GM19099 (cell line): ENCODE data around the gene CHID1.

Experiments used
- POLR2A ChIP-seq: IDR thresholded peaks from 3 replicates; pipeline ENCODE4 v1.6.1; 2011; ENCODE audit warnings: low read depth; ENCODE audit not compliant: insufficient read length; ENCODE audit errors: extremely low read depth

CHID1 gene

DNA sequence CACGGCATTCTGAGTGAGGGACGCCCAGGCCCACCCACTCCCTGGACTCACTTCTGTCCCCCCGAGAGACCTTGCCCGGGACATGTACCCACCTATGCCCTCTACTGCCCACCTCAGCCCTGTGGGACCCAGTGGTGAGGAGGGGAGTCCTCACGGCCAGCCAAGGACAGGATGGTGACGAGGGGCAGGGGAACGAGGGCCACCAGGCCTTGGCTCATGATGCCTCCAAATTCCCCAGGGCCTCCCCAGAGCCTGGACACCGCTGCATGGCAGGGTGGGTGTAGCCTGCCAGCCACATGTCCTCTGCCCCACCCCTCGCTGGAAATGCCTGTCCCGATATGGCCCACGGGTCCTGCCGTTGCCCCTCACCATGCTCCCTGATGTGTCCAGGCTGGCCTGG, 41.8 kb downstream of the CHID1 start:
- TF ChIP-seq POLR2A: no peak

DNA sequence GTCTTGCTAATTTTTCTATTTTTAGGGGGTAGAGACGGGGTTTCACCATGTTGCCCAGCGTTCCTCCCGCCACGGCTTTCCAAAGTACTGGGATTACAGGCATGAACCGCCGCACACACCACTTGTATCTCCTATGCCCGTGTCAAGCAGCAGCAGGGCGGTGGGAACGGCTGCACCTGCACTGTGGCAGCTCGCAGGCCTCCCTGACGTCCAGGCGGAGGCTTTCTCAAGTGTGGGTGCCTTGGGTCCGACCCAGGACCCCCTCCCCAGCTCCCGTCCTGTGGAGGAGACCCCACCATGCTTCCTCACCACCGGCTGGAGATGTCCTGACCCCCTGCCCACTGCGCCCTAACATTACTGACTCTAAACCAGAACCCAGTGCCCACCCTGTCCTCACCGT, 42.2 kb downstream of the CHID1 start:
- no peak for TF ChIP-seq POLR2A

DNA sequence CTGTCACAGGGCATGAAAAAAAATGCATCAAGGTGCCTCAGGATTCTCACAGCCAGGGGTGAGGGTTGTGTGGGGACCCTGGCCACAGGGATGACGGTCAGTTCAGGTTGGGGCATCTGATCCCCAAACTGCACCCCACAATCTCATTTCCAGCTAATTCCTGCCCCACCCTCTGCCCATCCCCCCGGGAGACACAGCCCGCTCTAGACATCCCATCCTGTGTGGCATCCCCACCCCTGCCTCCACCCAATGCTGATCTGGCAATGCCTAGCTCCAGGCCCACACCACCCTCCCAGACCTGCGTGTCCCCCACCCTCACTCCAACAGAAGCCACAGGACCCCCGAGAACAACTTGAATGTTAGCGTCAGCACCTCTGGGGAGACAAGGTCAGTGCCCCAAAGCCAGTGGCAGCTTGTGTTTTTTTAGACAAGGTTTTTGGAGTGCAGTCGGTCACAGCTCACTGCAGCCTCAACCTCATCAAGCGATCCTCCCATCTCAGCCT, 42.7 kb downstream of the CHID1 start:
- TF ChIP-seq POLR2A: no peak

DNA sequence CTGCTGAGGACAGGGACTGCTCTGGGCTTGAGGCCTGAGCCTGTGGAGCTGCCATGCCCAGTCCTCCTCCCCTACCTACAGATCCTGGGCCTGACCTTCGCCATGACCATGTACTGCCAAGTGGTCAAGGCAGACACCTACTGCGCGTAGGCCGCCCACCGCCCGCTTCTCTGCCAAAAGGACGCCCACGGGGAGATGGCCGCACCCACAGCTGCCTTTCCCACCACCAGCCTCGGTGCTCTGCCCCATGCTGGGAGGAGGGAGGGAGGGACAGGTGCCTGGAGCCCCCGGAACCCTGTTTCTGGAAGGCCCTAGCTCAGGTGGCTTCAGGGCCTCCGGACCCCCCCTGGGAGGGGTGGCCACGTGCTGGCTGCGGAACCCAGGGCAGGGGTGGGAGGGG, 44.1 kb downstream of the CHID1 start:
- TF ChIP-seq POLR2A: no peak

DNA sequence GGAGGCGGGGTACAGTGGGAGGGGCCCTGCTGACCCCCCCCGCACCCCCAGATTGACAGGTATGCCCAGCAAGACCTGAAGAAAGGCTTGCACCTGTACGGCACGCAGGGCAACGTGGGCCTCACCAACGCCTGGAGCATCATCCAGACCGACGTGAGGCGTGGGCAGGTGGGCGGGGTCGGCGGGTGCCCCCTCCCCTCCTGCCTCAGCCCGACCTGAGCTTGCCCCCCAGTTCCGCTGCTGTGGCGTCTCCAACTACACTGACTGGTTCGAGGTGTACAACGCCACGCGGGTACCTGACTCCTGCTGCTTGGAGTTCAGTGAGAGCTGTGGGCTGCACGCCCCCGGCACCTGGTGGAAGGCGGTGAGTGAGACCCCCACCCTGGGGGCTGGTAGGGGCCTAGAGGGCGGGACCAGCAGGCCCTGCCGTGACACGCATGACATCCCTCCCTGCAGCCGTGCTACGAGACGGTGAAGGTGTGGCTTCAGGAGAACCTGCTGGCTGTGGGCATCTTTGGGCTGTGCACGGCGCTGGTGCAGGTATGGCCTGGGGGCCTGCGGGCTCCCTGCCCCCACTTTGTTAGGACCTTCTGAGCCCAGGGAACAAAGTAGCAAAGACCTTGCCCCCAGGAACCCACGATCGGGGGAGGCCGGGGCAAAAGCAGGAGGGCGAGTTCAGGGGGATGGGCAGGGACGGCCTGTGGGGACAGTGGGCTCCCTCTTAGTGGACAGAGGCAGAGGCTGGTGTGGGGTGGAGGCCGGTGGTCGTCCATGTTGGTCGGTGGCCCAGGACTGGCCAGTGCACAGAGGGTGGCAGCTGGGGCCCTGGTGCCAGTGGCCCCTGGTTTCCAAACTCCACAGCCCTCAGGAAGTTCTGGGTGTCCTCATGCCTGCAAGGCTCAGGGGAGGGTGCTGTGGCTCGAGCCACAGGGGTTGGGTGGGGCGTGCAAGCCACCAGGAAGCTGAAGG, 44.9 kb downstream of the CHID1 start:
- TF ChIP-seq POLR2A: no peak

DNA sequence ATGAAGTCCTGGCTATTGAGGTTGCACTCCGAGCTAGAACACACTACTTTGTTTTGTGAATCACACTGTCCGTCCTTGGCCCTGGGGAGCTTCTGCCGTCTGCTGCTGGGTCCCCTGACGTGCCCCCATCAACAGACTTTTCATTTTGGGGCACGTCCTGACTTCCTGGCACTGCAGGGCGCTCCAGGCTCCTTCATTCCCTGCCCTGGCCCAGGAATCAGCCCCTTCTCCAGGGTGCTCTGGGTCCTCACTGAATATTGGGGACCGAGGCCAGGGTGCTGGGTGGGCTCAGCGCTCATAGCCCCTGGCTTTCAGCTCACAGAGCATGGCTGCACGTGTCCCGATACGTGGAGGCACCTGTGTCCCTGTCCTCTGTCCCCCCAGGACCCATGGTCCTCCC, 45.7 kb downstream of the CHID1 start:
- TF ChIP-seq POLR2A: no peak

DNA sequence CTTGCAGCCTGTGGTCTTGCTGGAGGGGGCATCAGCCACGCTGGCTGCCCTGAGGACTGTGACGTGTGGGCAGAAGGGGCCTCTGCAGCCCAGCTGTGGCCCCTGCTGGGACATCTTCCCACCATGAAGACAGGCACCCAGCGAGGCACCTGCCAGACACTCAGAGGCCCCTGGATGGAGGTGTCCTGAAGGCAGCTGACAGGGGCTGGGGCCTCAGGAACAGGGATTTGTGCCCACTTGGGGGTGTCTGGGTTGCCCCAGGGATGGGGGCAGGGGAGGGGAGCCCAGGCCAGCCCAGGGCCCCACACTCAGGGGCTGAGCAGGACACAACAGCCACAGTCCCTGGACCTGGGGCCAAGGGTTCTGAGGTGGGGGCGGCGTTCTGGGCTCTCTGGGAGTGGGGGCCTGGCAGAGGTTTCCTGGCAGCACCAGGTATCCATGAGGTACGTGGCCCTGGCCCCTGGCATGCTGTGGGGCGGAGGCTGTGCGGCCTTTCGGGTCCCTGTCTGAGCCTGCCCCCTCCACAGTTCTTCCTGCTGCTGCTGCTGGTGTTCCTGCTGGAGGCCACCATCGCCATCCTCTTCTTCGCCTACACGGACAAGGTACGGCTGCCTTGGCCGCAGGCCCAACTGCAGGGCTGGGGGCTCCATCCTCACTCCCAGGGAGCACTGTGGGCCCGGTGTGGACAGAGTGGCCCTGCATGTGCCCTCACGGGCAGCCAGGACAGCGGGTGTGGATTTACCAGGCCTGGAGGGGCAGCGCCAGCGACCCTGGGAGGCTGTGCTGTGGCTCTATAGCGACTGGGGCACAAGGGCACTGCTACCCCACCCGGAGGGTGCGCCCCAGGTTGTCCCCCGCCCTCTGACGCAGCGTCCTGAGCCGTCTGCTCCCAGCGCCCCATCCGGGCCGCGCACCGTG, 46.4 kb downstream of the CHID1 start:
- no peak for TF ChIP-seq POLR2A

DNA sequence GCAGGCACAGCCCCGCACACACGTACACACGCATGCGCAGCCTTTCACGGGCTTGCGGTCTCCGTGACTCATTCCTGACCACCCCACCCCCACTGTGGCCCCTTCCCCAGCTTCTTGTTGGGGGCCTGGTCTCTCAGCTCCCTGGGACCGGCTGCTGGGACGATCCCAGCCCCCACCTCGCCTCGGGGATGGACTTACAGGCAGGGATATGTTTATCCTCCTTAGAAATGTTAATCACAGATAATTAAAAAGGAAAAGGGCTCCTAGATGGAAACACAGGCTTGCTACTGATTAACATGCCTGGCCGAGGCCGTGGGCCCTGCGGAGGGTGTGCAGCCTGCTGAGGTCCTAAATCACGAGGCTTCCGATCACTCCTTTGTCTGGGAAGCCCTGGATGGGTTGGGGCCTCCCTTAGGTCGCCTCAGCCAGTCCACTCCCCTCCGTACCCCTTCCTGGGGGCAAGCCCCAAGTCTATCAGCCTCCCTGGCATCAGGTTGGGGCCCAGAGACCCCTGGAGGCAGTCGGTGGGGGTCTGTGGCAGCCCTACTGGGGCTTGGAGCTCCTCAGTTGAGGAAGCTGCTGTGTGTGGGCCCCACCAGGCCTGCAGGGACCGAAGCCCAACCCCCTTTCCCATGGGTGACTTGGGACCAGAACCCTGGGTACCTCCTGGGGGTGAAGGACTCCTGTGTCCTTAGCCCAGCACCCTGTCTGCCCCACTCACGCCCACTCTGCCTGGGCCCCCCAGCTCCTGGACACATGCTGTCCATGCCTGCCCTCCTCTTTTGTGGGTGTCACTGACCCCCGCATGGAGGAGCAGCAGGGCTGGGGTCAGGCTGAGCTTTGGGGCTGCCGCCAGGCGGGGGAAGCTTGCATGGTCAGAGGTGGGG, 47.3 kb downstream of the CHID1 start:
- TF ChIP-seq POLR2A: no peak

DNA sequence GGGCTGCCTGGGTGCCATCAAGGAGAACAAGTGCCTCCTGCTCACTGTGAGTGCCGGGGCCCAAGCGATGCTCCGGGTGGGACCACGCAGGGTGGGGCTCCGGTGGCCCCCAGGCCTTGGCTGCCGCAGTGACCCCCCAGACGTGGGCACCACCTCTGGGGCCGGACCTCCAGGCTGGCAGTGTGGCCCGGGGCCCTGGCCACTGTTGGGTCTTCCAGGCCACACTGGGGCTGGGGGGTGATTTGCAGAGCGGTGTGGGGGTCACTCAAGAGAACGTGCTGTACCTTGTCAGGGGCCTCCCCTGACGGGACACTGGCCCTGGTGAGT, 48.0 kb downstream of the CHID1 start:
- TF ChIP-seq POLR2A: no peak

DNA sequence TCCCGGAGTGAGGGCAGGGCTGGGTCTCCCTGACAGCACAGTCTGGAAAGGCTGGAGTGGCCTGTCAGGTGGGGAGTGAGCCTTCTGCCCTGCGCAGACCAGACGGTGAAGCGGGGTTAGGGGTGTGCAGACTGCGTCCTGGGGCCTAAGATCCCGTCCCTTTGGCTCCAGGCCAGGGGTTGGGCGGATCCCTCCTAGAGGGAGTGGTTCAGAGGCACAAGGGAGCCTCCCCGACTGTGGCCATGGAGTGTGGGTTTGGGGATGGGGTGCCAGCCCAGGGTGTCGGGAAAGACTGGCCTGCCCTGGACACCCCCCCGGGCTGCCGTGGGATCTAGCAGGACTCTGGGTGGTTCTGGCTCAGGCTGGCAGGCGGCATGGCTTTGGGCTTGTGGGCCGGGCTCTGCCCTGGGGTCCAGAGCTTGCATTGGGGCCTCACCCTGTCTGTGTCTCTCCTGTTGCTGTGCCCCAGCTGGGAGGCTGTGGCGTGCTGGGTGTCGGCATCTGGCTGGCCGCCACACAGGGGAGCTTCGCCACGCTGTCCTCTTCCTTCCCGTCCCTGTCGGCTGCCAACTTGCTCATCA, 48.4 kb downstream of the CHID1 start:
- no peak for TF ChIP-seq POLR2A

DNA sequence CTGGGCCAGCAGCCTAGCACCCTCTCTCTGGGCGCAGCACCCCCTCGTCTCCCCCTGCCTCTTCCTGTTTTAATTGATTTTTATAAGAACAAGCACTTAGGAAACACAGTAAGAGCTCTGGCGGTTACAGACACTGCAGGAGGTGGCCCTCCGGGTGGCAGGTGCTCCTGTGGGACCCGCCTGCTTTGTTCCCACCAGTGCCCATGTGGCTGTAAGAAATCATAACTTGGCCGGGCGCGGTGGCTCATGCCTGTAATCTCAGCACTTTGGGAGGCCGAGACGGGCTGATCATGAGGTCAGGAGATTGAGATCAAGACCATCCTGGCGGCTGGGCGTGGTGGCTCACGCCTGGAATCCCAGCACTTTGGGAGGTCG, 49.5 kb downstream of the CHID1 start:
- TF ChIP-seq POLR2A: no peak

DNA sequence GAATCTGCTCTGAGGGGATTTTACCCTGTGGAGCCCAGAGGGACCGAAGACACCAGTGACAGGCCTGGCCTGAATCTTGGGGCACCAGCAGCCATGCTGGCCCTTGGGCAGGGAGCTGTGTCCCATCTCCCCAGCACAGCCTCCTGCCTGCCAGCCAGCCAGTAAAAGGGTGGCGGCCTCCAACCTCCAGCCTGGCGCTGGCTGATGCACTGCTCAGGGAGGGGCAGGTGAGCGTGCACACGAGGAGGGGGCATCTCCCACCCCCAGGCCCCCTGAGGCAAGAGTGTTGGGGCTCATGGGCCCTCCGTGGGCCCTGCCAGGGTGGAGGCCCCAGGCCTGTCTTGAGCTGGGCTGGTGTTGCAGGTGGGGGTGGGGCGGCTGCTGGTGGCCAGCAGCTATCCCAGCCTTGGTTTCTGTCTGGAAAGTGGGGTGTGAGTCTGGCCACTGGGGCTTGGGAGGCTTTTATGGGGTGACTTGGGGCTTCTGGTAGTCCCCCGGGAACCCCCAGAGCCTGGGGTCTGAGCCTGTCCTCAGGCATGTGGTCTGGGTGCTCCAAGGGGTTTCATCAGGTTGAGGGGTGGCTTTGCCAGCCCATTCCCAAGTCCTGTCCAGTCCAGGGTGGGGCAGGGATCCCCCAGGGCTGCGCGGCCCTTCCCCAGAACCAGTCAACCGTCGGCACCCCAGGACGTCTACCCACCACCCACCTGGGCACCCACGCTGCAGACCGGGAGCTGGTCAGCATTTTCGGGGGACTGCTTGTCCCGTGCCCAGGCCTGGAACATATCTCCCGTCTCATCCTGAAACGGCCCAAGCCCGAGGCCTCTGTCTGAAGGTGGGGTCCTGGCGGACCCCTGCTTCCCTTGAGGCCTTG, 50.1 kb downstream of the CHID1 start:
- no peak for TF ChIP-seq POLR2A

DNA sequence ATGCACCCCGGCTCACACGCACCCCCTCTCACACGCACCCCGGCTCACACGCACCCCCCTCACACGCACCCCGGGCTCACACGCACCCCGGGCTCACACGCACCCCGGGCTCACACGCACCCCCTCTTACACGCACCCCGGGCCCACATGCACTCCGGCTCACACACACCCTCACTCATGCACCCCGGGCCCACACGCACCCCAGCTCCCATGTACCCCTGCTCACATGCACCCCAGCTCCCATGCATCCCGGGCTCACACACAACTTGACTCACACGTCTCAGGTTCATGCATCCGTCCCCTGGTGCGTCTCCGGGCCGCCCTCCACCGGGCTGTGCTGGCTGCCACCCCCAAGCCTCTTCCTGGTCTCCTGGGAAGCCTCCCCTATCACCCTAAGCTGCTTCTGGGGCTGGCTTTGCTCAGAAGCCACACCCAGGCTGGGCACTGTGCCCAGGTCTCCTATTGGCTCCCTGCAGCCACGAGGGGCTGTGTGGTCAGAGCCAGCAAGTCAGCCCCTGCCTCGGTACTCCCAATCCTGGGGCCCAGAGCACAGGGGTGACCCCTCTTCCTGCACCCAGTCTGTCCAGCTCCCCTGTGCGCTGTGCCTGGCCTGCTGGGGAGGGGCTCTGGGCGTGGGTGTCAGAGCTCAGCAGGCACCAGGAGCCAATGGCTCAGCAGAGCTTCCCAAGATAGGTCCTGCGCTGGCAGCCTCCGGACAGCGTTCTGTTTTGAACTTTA, 51.0 kb downstream of the CHID1 start:
- no peak for TF ChIP-seq POLR2A
